Left cardiac atrium (tissue), 4 donors: Measurements from ENCODE around the gene ALX4. TPM values are rescaled to one million over a fixed set of nuclear protein-coding genes. Genes with fewer than 3 reads are reported as not detected.

ENCODE experiments used
- ATAC-seq, 2 donors: fragments of 200-7000 bp; cut with Tn5 transposase; one replicate each; pipeline ENCODE4 v1.9.1; 2020; ENCODE audit warnings: mild to moderate bottlenecking in 2 of 2, moderate library complexity in 2 of 2
- DNase-seq: peaks from one replicate; pipeline ENCODE4 v3.0.0-alpha.2; 2020
- intact Hi-C, 2 donors: fragments of 100-400 bp; cut with DNase I; formaldehyde crosslinking; loops; one replicate each; pipeline versions ENCODE4 v1.14.1 to v1.15.1; 2022 to 2023
- total RNA-seq, 2 donors: library from RNA; stranded (reverse); fragmentation: NEBNext Ultra II Directional; extraction: Animal tissue kit (Norgen Biotek cat#: 25700); gene quantifications; one replicate each; pipeline ENCODE4 v1.2.1, GENCODE V29; 2021
- donor health status: DM: no; HTN: yes; CAD: no.
- donor health status: DM: no; HTN: yes; CAD: no; lungs with severe emphysema.
- donor health status: DM: yes; HTN: yes; CAD: no.
- donor health status: Dilated cardiomyopathy.

Gene ALX4
- total RNA-seq, 2 donors from 2014 or later: 0.03 TPM; not detected in 1

GRCh38 chr11:44279483-44279882 is 30.5 kb downstream of the ALX4 start:
- DNase-seq (no peak), ATAC-seq (no peak)
- intact Hi-C loops: no loop called here

GRCh38 chr11:44277196-44278090 is 32.5 kb downstream of the ALX4 start:
- DNase-seq: no peak

GRCh38 chr11:44275961-44276550 is 33.9 kb downstream of the ALX4 start:
- intact Hi-C loops: no loop called here
- ATAC-seq: no peak
- DNase-seq: no peak

More at GRCh38 chr11:44277196-44278090, 32.5 kb downstream of the ALX4 start:
- intact Hi-C loops: no loop called here
- ATAC-seq: no peak

GRCh38 chr11:44275241-44275640 is 34.7 kb downstream of the ALX4 start:
- no peak for DNase-seq
- ATAC-seq: no peak
- intact Hi-C loops: no loop called here

- DNase-seq (no peak), ATAC-seq (no peak)
- intact Hi-C loops: no loop called here
These were observed 35.5 kb downstream of the ALX4 start for GRCh38 chr11:44274404-44274803.

- intact Hi-C loops: no loop called here
- DNase-seq (no peak), ATAC-seq (no peak)
These were observed 38.7 kb downstream of the ALX4 start for GRCh38 chr11:44271286-44271685.

- peak in 1 of 2 donors; percentile 10 for ATAC-seq
- intact Hi-C loops: no loop called here
These were observed 39.3 kb downstream of the ALX4 start for GRCh38 chr11:44270403-44271273.

GRCh38 chr11:44269369-44270351 is 40.3 kb downstream of the ALX4 start:
- ATAC-seq: peak in 1 of 2 donors; percentile 77
- DNase-seq: no peak
- intact Hi-C loops: no loop called here

More at GRCh38 chr11:44270403-44271273, 39.3 kb downstream of the ALX4 start:
- DNase-seq: no peak

GRCh38 chr11:44268614-44269080 is 41.3 kb downstream of the ALX4 start:
- DNase-seq (no peak), ATAC-seq (no peak)
- intact Hi-C loops: no loop called here

- intact Hi-C loops: no loop called here
- ATAC-seq (no peak), DNase-seq (no peak)
These were observed 42.0 kb downstream of the ALX4 start for GRCh38 chr11:44267750-44268613.

- no peak for DNase-seq
- no peak for ATAC-seq
These were observed 42.8 kb downstream of the ALX4 start for GRCh38 chr11:44267006-44267749.

GRCh38 chr11:44266056-44266780 is 43.7 kb downstream of the ALX4 start:
- no peak for DNase-seq
- intact Hi-C loops: no loop called here
- no peak for ATAC-seq

More at GRCh38 chr11:44267006-44267749, 42.8 kb downstream of the ALX4 start:
- intact Hi-C loops: no loop called here

- intact Hi-C loops: no loop called here
- ATAC-seq: no peak
- DNase-seq: no peak
These were observed 45.2 kb downstream of the ALX4 start for GRCh38 chr11:44264761-44265160.

- intact Hi-C loops: no loop called here
- DNase-seq (no peak), ATAC-seq (no peak)
These were observed 45.5 kb downstream of the ALX4 start for GRCh38 chr11:44264438-44264749.

GRCh38 chr11:44263738-44264437 is 46.1 kb downstream of the ALX4 start:
- ATAC-seq (no peak), DNase-seq (no peak)
- intact Hi-C loops: no loop called here
